ENCODE results near the gene RBM17. TPM values are rescaled to one million over a fixed set of nuclear protein-coding genes. Genes with fewer than 3 reads are reported as not detected.

Gene RBM17
- total RNA-seq, 1 experiment from 2014 or later, result 133 TPM

DNA sequence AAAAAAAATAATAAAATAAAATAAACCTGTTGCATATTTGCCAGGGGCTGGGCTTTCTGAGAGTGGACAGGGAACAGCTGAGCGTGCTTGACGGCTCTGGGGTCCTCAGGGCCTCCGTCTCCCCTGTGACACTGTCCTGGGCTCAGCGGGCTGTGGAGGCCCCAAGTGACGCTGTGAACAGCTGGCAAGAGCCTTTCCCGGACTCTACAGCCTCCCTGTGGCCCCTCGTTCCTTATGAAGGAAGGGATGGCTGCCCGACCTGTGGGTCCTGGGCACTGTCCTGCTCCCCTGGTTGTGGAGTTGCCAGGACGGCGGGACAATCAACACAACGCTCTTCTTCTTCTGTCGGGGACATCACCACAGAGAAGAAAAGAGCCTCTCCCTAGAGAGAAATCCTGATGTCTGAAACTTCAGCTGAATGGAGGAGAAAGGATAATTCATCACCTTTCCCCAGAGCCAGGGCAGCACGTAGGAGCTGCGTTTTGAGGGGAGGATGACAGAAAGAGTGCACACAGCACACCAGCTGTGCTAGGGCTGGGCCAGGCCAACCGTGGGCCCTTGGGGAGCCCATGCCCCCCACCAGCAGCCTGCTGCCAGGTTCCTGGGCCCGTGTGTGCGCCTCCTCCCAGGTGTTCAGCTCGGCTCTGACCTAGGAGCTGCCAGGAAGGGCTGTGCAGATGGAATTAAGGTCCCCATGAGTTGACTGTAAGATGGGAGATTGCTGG lies 45.4 kb downstream of the RBM17 start:
- peaks cover 15% of the 10 kb centered on the region for H3K4me1 Mint-ChIP-seq (ENCODE audit: low read depth, unreplicated experiment)
- H3K9me3 Mint-ChIP-seq (ENCODE audit: low read depth, unreplicated experiment), result no peaks in the 10 kb centered on the region
- DNase-seq, result no peak
- peaks cover 66% of the 10 kb centered on the region for H3K27me3 Mint-ChIP-seq (ENCODE audit: unreplicated experiment)
- H3K27ac Mint-ChIP-seq (ENCODE audit: unreplicated experiment), result no peak overlapping the region
- no peaks in the 10 kb centered on the region for H3K36me3 Mint-ChIP-seq (ENCODE audit: insufficient read depth, unreplicated experiment)
- intact Hi-C loops (cut with micrococcal nuclease; ENCODE audit: unreplicated experiment), result no loop called here
- BruUV-seq (replicated peaks), result no TSS peak
- TF ChIP-seq, protein P1, sequence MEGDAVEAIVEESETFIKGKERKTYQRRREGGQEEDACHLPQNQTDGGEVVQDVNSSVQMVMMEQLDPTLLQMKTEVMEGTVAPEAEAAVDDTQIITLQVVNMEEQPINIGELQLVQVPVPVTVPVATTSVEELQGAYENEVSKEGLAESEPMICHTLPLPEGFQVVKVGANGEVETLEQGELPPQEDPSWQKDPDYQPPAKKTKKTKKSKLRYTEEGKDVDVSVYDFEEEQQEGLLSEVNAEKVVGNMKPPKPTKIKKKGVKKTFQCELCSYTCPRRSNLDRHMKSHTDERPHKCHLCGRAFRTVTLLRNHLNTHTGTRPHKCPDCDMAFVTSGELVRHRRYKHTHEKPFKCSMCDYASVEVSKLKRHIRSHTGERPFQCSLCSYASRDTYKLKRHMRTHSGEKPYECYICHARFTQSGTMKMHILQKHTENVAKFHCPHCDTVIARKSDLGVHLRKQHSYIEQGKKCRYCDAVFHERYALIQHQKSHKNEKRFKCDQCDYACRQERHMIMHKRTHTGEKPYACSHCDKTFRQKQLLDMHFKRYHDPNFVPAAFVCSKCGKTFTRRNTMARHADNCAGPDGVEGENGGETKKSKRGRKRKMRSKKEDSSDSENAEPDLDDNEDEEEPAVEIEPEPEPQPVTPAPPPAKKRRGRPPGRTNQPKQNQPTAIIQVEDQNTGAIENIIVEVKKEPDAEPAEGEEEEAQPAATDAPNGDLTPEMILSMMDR (IDR thresholded peaks at IDR 0.05; ENCODE audit: unreplicated experiment), result no peak
- CTCF ChIA-PET, result no interaction called here
- no peak overlapping the region for H3K4me3 Mint-ChIP-seq (ENCODE audit: low read depth, unreplicated experiment)

DNA sequence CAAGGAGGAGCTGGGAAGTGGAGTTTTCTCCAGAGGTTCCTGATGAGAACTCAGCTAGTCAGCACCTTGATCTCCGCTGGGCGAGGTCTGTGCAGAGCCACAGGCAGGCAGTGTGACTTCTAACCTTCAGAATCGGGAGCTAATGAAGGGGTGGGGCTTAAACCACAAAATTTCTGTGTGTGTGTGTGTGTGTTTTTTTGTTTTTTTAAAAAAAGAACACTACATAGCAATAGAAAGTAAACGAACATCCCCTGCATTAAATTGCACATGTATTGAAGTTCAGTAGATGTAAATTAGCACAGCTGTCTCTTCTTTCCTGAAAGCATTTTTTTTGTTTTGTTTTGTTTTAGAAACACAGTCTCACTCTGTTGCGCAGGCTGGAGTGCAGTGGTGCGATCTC lies 46.2 kb downstream of the RBM17 start:
- TF ChIP-seq, protein P1 (IDR thresholded peaks at IDR 0.05; ENCODE audit: unreplicated experiment), result no peak
- CTCF ChIA-PET, result no interaction called here
- H3K9me3 Mint-ChIP-seq (ENCODE audit: low read depth, unreplicated experiment), result no peaks in the 10 kb centered on the region
- H3K4me1 Mint-ChIP-seq (ENCODE audit: low read depth, unreplicated experiment), result peaks cover 15% of the 10 kb centered on the region
- H3K36me3 Mint-ChIP-seq (ENCODE audit: insufficient read depth, unreplicated experiment), result no peaks in the 10 kb centered on the region
- DNase-seq, result no peak
- intact Hi-C loops (cut with micrococcal nuclease; ENCODE audit: unreplicated experiment), result no loop called here
- BruUV-seq (replicated peaks), result no TSS peak
- no peak overlapping the region for H3K4me3 Mint-ChIP-seq (ENCODE audit: low read depth, unreplicated experiment)
- H3K27ac Mint-ChIP-seq (ENCODE audit: unreplicated experiment), result no peak overlapping the region
- peaks cover 62% of the 10 kb centered on the region for H3K27me3 Mint-ChIP-seq (ENCODE audit: unreplicated experiment)

DNA sequence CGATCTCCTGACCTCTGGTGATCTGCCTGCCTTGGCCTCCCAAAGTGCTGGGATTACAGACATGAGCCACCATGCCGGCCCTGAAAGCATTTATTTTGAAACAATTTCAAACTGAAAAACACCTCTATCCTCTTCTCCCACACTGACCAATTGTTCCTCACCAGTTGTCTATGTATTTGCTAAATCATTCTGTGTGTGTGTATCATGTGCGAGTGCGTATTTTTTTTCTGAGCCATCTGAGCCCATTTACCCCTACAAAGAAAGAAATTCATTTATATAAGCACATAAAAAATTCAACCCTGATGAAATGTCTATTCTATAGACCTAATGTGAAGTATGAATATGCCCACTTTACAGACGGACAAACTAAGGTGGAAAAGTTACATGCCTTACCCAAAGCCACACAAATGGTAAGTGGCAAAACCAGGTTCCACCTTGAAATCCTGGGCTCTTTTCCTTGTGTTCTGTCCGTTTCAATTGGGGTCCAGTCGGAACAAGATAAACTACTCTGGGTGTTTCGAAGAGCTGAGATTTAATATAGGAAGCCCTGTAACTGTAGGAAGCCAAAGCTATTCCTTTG lies 46.8 kb downstream of the RBM17 start:
- H3K27me3 Mint-ChIP-seq (ENCODE audit: unreplicated experiment), result peaks cover 56% of the 10 kb centered on the region
- peaks cover 2% of the 10 kb centered on the region for H3K36me3 Mint-ChIP-seq (ENCODE audit: insufficient read depth, unreplicated experiment)
- no TSS peak for BruUV-seq (replicated peaks)
- no peak overlapping the region for H3K27ac Mint-ChIP-seq (ENCODE audit: unreplicated experiment)
- H3K9me3 Mint-ChIP-seq (ENCODE audit: low read depth, unreplicated experiment), result no peaks in the 10 kb centered on the region
- TF ChIP-seq, protein P1 (IDR thresholded peaks at IDR 0.05; ENCODE audit: unreplicated experiment), result no peak
- peaks cover 15% of the 10 kb centered on the region for H3K4me1 Mint-ChIP-seq (ENCODE audit: low read depth, unreplicated experiment)
- CTCF ChIA-PET, result interaction anchor here (2.4 kb wide), 1 partner anchor 266 kb away, joined by 7 read pairs; no protein-coding TSS in a partner anchor
- no peak for DNase-seq
- no peak overlapping the region for H3K4me3 Mint-ChIP-seq (ENCODE audit: low read depth, unreplicated experiment)
- intact Hi-C loops (cut with micrococcal nuclease; ENCODE audit: unreplicated experiment), result no loop called here

DNA sequence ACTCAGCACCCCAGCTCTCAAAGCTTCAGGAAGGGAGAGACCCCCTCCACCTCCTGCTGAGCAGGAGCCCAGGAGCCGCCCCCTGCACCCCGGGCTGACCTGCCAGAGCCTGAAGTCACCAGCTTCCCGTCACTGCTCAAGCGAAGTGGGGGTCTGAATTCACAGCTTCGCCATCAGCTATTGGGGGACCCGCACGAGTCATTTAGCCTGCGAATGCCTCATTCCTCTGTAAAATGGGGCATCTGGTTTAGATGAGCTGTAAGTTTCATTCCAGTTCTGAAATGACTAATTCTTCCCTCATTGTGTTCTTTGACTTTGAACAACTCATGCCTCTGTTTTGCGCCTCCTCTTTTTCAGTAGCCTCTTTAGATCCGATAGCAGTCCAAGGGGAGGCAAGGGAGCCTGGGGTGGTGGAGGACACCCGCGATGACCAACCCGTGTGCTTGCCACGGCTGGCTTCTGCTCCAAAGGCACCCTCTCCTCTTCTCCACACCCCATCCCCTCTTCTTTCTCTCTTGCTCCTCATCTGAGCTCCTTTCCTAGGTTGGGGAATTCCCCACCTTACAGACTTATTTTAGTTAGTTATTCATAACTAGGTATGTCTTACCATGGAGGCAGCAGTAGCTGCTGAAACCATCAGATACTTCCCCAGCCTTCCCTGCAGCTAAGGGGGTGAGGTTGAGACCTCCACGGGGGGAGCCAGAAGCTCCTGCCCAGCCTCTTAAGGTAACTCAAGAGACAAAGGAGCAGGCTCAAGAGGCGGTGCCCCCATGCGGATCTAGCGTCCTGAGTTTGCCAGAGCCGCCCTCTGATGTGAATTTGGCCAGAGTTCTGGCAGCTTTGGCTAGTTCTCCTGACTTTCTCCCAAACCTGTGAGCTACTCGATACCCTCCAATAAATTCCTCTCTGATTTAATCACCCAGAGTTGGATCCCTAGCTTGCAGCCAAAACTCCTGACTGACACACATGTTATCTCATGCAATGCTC lies 47.7 kb downstream of the RBM17 start:
- no peak for DNase-seq
- H3K9me3 Mint-ChIP-seq (ENCODE audit: low read depth, unreplicated experiment), result no peaks in the 10 kb centered on the region
- H3K36me3 Mint-ChIP-seq (ENCODE audit: insufficient read depth, unreplicated experiment), result peaks cover 10% of the 10 kb centered on the region
- H3K27me3 Mint-ChIP-seq (ENCODE audit: unreplicated experiment), result peaks cover 55% of the 10 kb centered on the region
- BruUV-seq (replicated peaks), result no TSS peak
- CTCF ChIA-PET, result interaction anchor here (0.7 to 2.4 kb wide), 3 partner anchors 249 to 269 kb away, joined by 3 to 7 read pairs (median 3); no protein-coding TSS in a partner anchor
- TF ChIP-seq, protein P1 (IDR thresholded peaks at IDR 0.05; ENCODE audit: unreplicated experiment), result no peak
- intact Hi-C loops (cut with micrococcal nuclease; ENCODE audit: unreplicated experiment), result no loop called here
- peaks cover 21% of the 10 kb centered on the region for H3K4me1 Mint-ChIP-seq (ENCODE audit: low read depth, unreplicated experiment)
- no peak overlapping the region for H3K27ac Mint-ChIP-seq (ENCODE audit: unreplicated experiment)
- H3K4me3 Mint-ChIP-seq (ENCODE audit: low read depth, unreplicated experiment), result no peak overlapping the region
